HCT116 (cell line): ENCODE results near the gene FOXN3. TPM values are rescaled to one million over a fixed set of nuclear protein-coding genes. Genes with fewer than 3 reads are reported as not detected.

Experiments
- ATAC-seq: fragments of 200-7000 bp; cut with Tn5 transposase; 2 replicates; pipeline ENCODE4 v1.9.1; 2020; ENCODE audit warnings: mild to moderate bottlenecking, moderate library complexity
- BruUV-seq: library from RNA; stranded (reverse); fragments of 400-500 nt; replicated peaks from 2 replicates; lab custom pipeline; 2021; lab: Mats Ljungman, UMichigan
- CTCF ChIA-PET: fragments of 300-600 bp; sonication (Branson Sonifier 250); formaldehyde crosslinking; loops from one replicate; lab custom pipeline; 2021; ENCODE audit warnings: antibody characterized with exemption; lab: Charles Lee
- POLR2A ChIA-PET: fragments of 300-600, 350-600 bp; sonication (Branson Sonifier 250); formaldehyde crosslinking; loops from one replicate; lab custom pipeline; 2021; ENCODE audit warnings: antibody characterized with exemption; lab: Charles Lee
- RAD21 ChIA-PET, 2 experiments: fragments of 300-600 bp; sonication (Branson Sonifier 250); formaldehyde crosslinking; loops; one replicate each; lab custom pipeline; 2023; ENCODE audit warnings: low total read pairs in 2 of 2; ENCODE audit not compliant: uncharacterized antibody in 2 of 2, unreplicated experiment in 2 of 2, low non-redundant PET in 1 of 2; lab: Charles Lee
- DNase-seq: peaks from one replicate; pipeline ENCODE4 v3.0.0-alpha.2; 2010; ENCODE audit warnings: low read depth, low spot score
- H2AFZ ChIP-seq: fragments of 200-600 bp; shearing (Covaris generic), sonication (generic); 2 replicates; pipeline ENCODE4 v1.6.1; 2017; ENCODE audit warnings: low read depth, mixed run types, mixed read lengths, antibody characterized with exemption, low read length; ENCODE audit not compliant: poor library complexity, severe bottlenecking
- H3K27ac ChIP-seq: 2 replicates; pipeline ENCODE4 v1.5.1; 2012; ENCODE audit warnings: low read depth, low read length
- H3K27me3 ChIP-seq: fragments of 200-600 bp; sonication (generic); 2 replicates; pipeline ENCODE4 v1.6.1; 2016; ENCODE audit warnings: mixed run types, low read length, mixed read lengths; ENCODE audit not compliant: insufficient read depth
- H3K36me3 ChIP-seq, 2 experiments: fragments of 200-500 bp in 1 of 2; fragments of 200-600 bp in 1 of 2; sonication (Bioruptor generic) in 1 of 2; sonication (generic) in 1 of 2; 2 replicates each; pipeline versions ENCODE4 v1.5.1 to v1.6.1; 2014 to 2016; ENCODE audit warnings: low read length in 2 of 2, inconsistent platforms in 1 of 2, mixed read lengths in 1 of 2, mixed run types in 1 of 2; ENCODE audit not compliant: insufficient read depth in 2 of 2, control insufficient read depth in 1 of 2
- H3K4me1 ChIP-seq, 2 experiments: fragments of 200-600 bp in 1 of 2; sonication (generic) in 1 of 2; 2 replicates each; pipeline versions ENCODE4 v1.5.1 to v1.6.1; 2012 to 2017; ENCODE audit warnings: low read length in 2 of 2, inconsistent platforms in 1 of 2, mild to moderate bottlenecking in 1 of 2, mixed read lengths in 1 of 2, mixed run types in 1 of 2, moderate library complexity in 1 of 2; ENCODE audit not compliant: insufficient read depth in 2 of 2, control insufficient read depth in 1 of 2
- H3K4me2 ChIP-seq: fragments of 200-600 bp; sonication (generic); 2 replicates; pipeline ENCODE4 v1.6.1; 2017; ENCODE audit warnings: mixed run types, low read length, mixed read lengths
- H3K4me3 ChIP-seq, 2 experiments: fragments of 200-600 bp in 1 of 2; sonication (generic) in 1 of 2; replicated peaks in 1 of 2; 2 replicates each; pipeline ENCODE4 v1.5.1; 2011 to 2016; ENCODE audit warnings: low read length in 2 of 2, control low read depth in 1 of 2, low read depth in 1 of 2, mild to moderate bottlenecking in 1 of 2, mixed read lengths in 1 of 2, mixed run types in 1 of 2
- H3K79me2 ChIP-seq: fragments of 200-600 bp; sonication (generic); 2 replicates; pipeline ENCODE4 v1.6.1; 2017; ENCODE audit warnings: mild to moderate bottlenecking, mixed run types, low read length, moderate library complexity, mixed read lengths; ENCODE audit not compliant: insufficient read depth
- H3K9ac ChIP-seq: fragments of 200-600 bp; sonication (generic); 2 replicates; pipeline ENCODE4 v1.6.1; 2016; ENCODE audit warnings: low read length, mixed read lengths
- H3K9me2 ChIP-seq: fragments of 200-600 bp; sonication (generic), shearing (Covaris generic); 2 replicates; pipeline ENCODE4 v1.6.1; 2017; ENCODE audit warnings: mixed run types, mild to moderate bottlenecking, moderate library complexity; ENCODE audit not compliant: insufficient read depth
- H3K9me3 ChIP-seq, 2 experiments: fragments of 200-500 bp in 1 of 2; fragments of 200-600 bp in 1 of 2; sonication (Bioruptor generic) in 1 of 2; sonication (generic) in 1 of 2; 2 replicates each; pipeline ENCODE4 v1.6.1; 2014 to 2017; ENCODE audit warnings: low read length in 2 of 2, mixed read lengths in 2 of 2, inconsistent platforms in 1 of 2, low read depth in 1 of 2, mild to moderate bottlenecking in 1 of 2, mixed run types in 1 of 2, moderate library complexity in 1 of 2; ENCODE audit not compliant: control insufficient read depth in 1 of 2, insufficient read depth in 1 of 2
- H4K20me1 ChIP-seq: fragments of 200-600 bp; sonication (generic), shearing (Covaris generic); 2 replicates; pipeline ENCODE4 v1.6.1; 2017; ENCODE audit warnings: mixed run types, mild to moderate bottlenecking, moderate library complexity; ENCODE audit not compliant: insufficient read depth
- CBX3 ChIP-seq: IDR thresholded peaks from 2 replicates; pipeline ENCODE4 v1.6.1; 2012; ENCODE audit warnings: low read depth
- CEBPB ChIP-seq: IDR thresholded peaks from 2 replicates; pipeline ENCODE4 v1.6.1; 2012; ENCODE audit warnings: low read depth
- EGR1 ChIP-seq: IDR thresholded peaks from 2 replicates; pipeline ENCODE4 v1.6.1; 2012; ENCODE audit warnings: low read depth
- FOSL1 ChIP-seq: IDR thresholded peaks from 2 replicates; pipeline ENCODE4 v1.6.1; 2012; ENCODE audit warnings: low read depth
- JUND ChIP-seq: IDR thresholded peaks from 2 replicates; pipeline ENCODE4 v1.6.1; 2012
- POLR2A ChIP-seq: IDR thresholded peaks from 2 replicates; pipeline ENCODE4 v1.7.0; 2011; ENCODE audit warnings: borderline replicate concordance; ENCODE audit not compliant: insufficient read depth, insufficient read length; ENCODE audit errors: extremely low read depth
- RAD21 ChIP-seq: IDR thresholded peaks from 2 replicates; pipeline ENCODE4 v1.6.1; 2012; ENCODE audit warnings: low read depth, mild to moderate bottlenecking
- SIN3A ChIP-seq: IDR thresholded peaks from 2 replicates; pipeline ENCODE4 v1.6.1; 2012; ENCODE audit warnings: low read depth
- SP1 ChIP-seq: IDR thresholded peaks from 2 replicates; pipeline ENCODE4 v1.6.1; 2012; ENCODE audit warnings: low read depth
- SRF ChIP-seq: IDR thresholded peaks from 2 replicates; pipeline ENCODE4 v1.6.1; 2012; ENCODE audit warnings: low read depth
- TCF7L2 ChIP-seq: IDR thresholded peaks from 2 replicates; pipeline ENCODE4 v1.7.0; 2011; ENCODE audit warnings: borderline replicate concordance, inconsistent platforms; ENCODE audit not compliant: insufficient read depth, insufficient read length; ENCODE audit errors: extremely low read depth
- YY1 ChIP-seq: IDR thresholded peaks from 2 replicates; pipeline ENCODE4 v1.6.1; 2011; ENCODE audit warnings: low read length, low read depth, moderate library complexity, mild to moderate bottlenecking; ENCODE audit not compliant: insufficient replicate concordance; ENCODE audit errors: extremely low read depth
- ZFX ChIP-seq: fragments of 450-650 bp; IDR thresholded peaks from 2 replicates; pipeline ENCODE4 v1.6.1; 2017
- intact Hi-C: fragments of 100-400 bp; cut with micrococcal nuclease; formaldehyde crosslinking; loops from 2 replicates; pipeline ENCODE4 v1.10.0; 2022
- total RNA-seq: library from RNA; stranded (reverse); gene quantifications from one replicate; pipeline ENCODE4 v1.2.1, GENCODE V29; 2021; ENCODE audit not compliant: unreplicated experiment
- TF ChIP-seq, protein P1 (sequence below): IDR thresholded peaks from 2 replicates; pipeline ENCODE4 v1.6.1; 2012
- TF ChIP-seq, protein P2 (sequence below): IDR thresholded peaks from 2 replicates; pipeline ENCODE4 v1.6.1; 2012
- TF ChIP-seq, protein P3 (sequence below), 3 experiments: fragments of 200-600 bp in 1 of 3; sonication (generic) in 1 of 3; IDR thresholded peaks in 2 of 3; conservative IDR thresholded peaks in 1 of 3; 2 replicates each; pipeline ENCODE4 v1.5.1; 2012 to 2017; ENCODE audit warnings: low read depth in 2 of 3, low read length in 2 of 3, antibody characterized with exemption in 1 of 3, borderline replicate concordance in 1 of 3, control low read depth in 1 of 3, mild to moderate bottlenecking in 1 of 3, mixed read lengths in 1 of 3, mixed run types in 1 of 3, moderate library complexity in 1 of 3; ENCODE audit not compliant: insufficient read depth in 1 of 3
- TF ChIP-seq, protein P4 (sequence below): IDR thresholded peaks from 2 replicates; pipeline ENCODE4 v1.6.1; 2011; ENCODE audit warnings: mild to moderate bottlenecking, low read length, moderate library complexity; ENCODE audit not compliant: insufficient replicate concordance; ENCODE audit errors: extremely low read depth

FOXN3 gene
- total RNA-seq, 1 experiment from 2014 or later, result 20.0 TPM

- intact Hi-C loops, result no loop called here
- Histone ChIP-seq H4K20me1 (no peaks in the 10 kb centered on the region), H3K9ac (no peak overlapping the region), H3K27me3 (no peaks in the 10 kb centered on the region), H3K79me2 (no peaks in the 10 kb centered on the region), H3K4me2 (no peak overlapping the region), H3K4me1 (no peaks in the 10 kb centered on the region; a peak in 1 of 4 replicates), H2AFZ (no peak overlapping the region), H3K9me3 (no peaks in the 10 kb centered on the region), H3K36me3 (no peaks in the 10 kb centered on the region), H3K4me3 (no peak overlapping the region), H3K27ac (no peak overlapping the region), H3K9me2 (no peaks in the 10 kb centered on the region)
- no peak; the same call in 1 of the 2 replicates for ATAC-seq
- CTCF ChIA-PET, result no interaction called here
- RAD21 ChIA-PET, result no interaction called here
- DNase-seq, result no peak
- POLR2A ChIA-PET, result no interaction called here
- no peak for TF ChIP-seq YY1
- TF ChIP-seq CEBPB, result no peak
- TF ChIP-seq, protein P1, sequence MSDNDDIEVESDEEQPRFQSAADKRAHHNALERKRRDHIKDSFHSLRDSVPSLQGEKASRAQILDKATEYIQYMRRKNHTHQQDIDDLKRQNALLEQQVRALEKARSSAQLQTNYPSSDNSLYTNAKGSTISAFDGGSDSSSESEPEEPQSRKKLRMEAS, result no peak
- no peak for TF ChIP-seq SP1
- no peak for TF ChIP-seq TCF7L2
- no TSS peak for BruUV-seq
Observed at GRCh38 chr14:89207925-89208328, 209.1 kb downstream of the FOXN3 start.

GRCh38 chr14:89206389-89207031 lies 210.5 kb downstream of the FOXN3 start:
- ATAC-seq, result no peak
- ChIA-PET CTCF (no interaction called here), POLR2A (no interaction called here)

More at GRCh38 chr14:89206389-89207031, 210.5 kb downstream of the FOXN3 start:
- intact Hi-C loops, result no loop called here
- Histone ChIP-seq H3K9ac (no peak overlapping the region), H3K4me1 (no peaks in the 10 kb centered on the region; a peak in 1 of 4 replicates), H3K4me2 (no peak overlapping the region), H3K9me2 (no peaks in the 10 kb centered on the region), H4K20me1 (no peaks in the 10 kb centered on the region), H3K4me3 (no peak overlapping the region), H3K27ac (no peak overlapping the region), H3K36me3 (no peaks in the 10 kb centered on the region), H2AFZ (no peak overlapping the region), H3K79me2 (no peaks in the 10 kb centered on the region), H3K9me3 (no peaks in the 10 kb centered on the region), H3K27me3 (no peaks in the 10 kb centered on the region)
- no TSS peak for BruUV-seq
- TF ChIP-seq TCF7L2, result no peak
- TF ChIP-seq, protein P2, sequence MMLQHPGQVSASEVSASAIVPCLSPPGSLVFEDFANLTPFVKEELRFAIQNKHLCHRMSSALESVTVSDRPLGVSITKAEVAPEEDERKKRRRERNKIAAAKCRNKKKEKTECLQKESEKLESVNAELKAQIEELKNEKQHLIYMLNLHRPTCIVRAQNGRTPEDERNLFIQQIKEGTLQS, result no peak
- TF ChIP-seq ZFX, result no peak
- no peak for TF ChIP-seq POLR2A
- no peak for TF ChIP-seq EGR1
- TF ChIP-seq FOSL1, result no peak
- TF ChIP-seq, protein P1, result no peak
- no peak for TF ChIP-seq SRF
- TF ChIP-seq, protein P3, sequence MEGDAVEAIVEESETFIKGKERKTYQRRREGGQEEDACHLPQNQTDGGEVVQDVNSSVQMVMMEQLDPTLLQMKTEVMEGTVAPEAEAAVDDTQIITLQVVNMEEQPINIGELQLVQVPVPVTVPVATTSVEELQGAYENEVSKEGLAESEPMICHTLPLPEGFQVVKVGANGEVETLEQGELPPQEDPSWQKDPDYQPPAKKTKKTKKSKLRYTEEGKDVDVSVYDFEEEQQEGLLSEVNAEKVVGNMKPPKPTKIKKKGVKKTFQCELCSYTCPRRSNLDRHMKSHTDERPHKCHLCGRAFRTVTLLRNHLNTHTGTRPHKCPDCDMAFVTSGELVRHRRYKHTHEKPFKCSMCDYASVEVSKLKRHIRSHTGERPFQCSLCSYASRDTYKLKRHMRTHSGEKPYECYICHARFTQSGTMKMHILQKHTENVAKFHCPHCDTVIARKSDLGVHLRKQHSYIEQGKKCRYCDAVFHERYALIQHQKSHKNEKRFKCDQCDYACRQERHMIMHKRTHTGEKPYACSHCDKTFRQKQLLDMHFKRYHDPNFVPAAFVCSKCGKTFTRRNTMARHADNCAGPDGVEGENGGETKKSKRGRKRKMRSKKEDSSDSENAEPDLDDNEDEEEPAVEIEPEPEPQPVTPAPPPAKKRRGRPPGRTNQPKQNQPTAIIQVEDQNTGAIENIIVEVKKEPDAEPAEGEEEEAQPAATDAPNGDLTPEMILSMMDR (IDR thresholded peaks at IDR 0.05 in 2 of 3, conservative IDR thresholded peaks at IDR 0.05 in 1 of 3; ENCODE audit: borderline replicate concordance in 1 of 3, insufficient read depth in 1 of 3, low read depth in 2 of 3, low read length in 2 of 3), result no peak
- TF ChIP-seq, protein P4, sequence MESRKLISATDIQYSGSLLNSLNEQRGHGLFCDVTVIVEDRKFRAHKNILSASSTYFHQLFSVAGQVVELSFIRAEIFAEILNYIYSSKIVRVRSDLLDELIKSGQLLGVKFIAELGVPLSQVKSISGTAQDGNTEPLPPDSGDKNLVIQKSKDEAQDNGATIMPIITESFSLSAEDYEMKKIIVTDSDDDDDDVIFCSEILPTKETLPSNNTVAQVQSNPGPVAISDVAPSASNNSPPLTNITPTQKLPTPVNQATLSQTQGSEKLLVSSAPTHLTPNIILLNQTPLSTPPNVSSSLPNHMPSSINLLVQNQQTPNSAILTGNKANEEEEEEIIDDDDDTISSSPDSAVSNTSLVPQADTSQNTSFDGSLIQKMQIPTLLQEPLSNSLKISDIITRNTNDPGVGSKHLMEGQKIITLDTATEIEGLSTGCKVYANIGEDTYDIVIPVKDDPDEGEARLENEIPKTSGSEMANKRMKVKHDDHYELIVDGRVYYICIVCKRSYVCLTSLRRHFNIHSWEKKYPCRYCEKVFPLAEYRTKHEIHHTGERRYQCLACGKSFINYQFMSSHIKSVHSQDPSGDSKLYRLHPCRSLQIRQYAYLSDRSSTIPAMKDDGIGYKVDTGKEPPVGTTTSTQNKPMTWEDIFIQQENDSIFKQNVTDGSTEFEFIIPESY, result no peak
- no peak for TF ChIP-seq JUND
- no peak for TF ChIP-seq SP1
- no peak for TF ChIP-seq SIN3A
- TF ChIP-seq CBX3, result no peak
- no peak for TF ChIP-seq RAD21
- no peak for DNase-seq
- RAD21 ChIA-PET, result no interaction called here
